Measurements from ENCODE around the gene GSTT4.
"Not testable (repeated sequence)": the region's sequence is repeated elsewhere in the genome, so short reads cannot be mapped to it uniquely, and the experiment has no call there.

GSTT4 gene

GRCh38 chr22:23986538-23987178 is 18.6 kb downstream of the GSTT4 start:
- DNase-seq (ENCODE audit: low spot score) = not testable (repeated sequence)

DNA sequence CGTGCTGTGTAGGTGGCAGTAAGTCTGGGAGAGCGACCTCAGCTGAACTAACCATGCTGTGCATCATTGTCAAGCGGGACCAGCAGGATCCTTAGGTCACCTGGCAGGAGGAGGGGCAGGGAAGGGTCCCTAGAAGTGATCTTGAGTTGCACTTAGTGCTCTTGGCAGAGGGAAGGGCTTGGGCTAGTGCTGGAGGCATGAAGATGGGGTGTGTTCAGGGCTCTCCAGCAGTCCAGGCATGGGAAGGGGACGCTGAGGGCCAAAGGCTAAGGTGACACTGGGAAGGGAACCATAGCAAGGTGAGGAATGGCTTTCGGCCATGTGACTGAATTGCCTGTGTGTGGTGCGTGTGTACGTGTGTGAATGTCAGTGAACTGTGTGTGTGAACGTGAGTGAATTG is 19.2 kb downstream of the GSTT4 start:
- not testable (repeated sequence) for DNase-seq (ENCODE audit: low spot score)

DNA sequence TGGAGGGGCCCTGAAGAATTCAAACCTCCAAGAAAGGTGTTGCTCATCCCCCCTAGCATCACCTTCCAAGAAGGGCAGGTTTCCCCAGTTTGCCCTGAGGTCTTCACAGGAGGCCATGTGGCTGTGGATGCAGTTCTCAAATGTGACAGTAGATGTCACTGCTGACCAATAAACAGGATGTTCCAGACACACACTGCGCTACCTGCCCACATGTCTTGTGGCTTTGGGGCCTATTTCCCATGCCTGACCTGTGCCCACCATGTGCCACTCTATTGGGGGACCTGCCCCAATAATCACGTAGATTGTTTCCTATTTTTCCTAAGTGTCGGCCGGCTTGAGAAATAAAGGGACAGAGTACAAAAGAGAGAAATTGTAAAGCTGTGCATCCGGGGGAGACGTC is 20.8 kb downstream of the GSTT4 start:
- DNase-seq (ENCODE audit: low spot score) = no peak

DNA sequence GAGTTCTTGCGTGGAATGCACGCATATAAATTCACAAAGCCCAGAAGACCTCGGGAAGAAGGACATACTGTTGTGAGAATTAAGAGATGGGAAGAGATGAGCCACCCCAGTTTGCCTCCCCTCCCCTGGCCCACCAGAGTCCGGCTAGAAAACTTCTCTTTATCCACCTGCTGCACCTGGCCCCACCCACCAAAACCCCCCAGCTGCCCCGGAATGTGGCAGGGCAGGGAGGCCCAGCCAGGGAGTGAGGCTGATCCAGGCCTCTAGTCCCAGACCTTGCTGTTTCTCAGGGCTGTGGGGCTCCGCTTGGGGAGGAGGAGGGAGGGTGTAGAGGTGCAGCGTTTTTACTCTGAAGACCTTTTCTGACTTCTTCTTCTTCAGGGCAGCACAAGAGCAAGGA is 24.7 kb downstream of the GSTT4 start:
- not testable (repeated sequence) for DNase-seq (ENCODE audit: low spot score)

- not testable (repeated sequence) for DNase-seq (ENCODE audit: low spot score)
Measured at GRCh38 chr22:23979557-23980240, 25.6 kb downstream of the GSTT4 start, which contains the start of gene GSTT2. TSS of gene GSTT2 (plus strand) at chr22:23980134.

- not testable (repeated sequence) for DNase-seq (ENCODE audit: low spot score)
Measured at GRCh38 chr22:23977304-23977703, 27.9 kb downstream of the GSTT4 start.

DNA sequence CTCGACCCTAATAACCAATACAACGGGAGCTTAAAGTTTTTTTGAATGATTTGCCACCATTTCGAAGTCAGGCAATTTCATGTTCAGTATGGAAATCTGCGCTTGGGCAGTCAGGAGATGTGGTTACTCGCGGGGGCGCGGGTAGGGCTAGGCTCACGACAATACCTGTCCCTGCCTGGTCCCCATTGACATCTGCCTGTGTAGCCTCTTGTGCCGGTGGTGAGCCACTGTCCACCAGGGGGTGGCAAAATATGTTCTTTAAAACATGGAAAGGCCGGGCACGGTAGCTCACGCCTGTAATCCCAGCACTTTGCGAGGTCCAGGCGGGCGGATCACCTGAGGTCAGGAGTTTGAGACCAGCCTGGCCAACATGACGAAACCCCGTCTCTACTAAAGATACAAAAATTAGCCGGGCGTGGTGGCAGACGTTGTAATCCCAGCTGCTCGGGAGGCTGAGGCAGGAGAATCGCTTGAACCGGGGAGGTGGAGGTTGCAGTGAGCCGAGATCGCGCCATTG is 30.4 kb downstream of the GSTT4 start:
- DNase-seq (ENCODE audit: low spot score) = not testable (repeated sequence)

- DNase-seq (ENCODE audit: low spot score) = not testable (repeated sequence)
Measured at GRCh38 chr22:23974345-23974744, 30.9 kb downstream of the GSTT4 start, which contains the start of gene DDT. TSS of gene DDT (minus strand) at chr22:23974441. CDS start at chr22:23974414, 27 bp downstream.

DNA sequence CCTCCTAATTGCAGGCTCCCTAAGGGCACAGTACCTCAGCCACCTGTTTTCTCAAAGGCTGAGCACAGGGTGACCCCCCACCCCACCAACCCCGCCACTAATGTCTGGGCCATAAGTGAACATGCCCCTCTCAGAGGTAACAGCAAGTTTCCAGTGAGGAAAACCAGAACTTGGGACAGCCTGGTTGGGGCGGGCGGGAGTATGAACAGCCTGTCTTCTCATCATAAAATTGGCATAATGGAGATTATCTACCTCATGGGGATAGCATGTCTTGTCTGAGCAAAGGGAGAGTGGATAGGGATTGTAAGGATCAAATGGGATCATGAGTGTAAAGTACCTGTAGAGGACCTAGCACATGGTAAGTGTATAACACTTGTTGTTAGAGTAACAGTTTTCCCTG is 33.3 kb downstream of the GSTT4 start:
- not testable (repeated sequence) for DNase-seq (ENCODE audit: low spot score)

DNA sequence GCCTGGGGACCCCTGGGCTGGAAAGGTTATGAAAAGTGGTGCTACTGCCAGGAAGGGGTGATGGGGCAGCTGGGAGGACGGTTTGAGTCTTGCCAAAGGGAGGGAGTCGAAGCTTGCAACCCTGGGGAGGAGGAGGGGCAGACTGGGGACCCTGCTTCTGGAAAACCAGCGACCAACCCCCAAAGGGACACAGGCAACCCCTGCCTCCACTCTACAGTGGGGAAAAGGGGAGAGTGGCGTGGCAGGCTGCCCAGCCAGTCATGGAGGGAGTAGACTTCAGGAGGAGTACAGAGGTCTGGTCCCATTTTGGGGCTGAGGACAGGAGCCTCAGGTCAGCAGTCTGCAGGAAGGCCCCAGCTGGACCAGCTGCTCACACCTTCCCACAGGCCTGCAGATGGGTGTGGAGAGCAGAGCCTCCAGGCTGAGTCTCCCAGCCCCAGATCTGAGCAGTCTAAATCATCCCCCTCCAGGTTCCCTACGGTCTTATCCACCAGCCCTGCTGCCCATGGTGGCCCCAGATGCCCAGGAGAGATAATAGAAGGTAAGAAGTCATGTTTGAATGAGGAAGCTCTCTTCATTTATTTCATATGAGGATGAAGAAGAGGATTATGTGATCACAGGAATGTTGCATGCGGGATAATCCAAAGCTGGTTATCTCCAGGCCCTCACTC is 34.3 kb downstream of the GSTT4 start:
- no peak for DNase-seq (ENCODE audit: low spot score)

DNA sequence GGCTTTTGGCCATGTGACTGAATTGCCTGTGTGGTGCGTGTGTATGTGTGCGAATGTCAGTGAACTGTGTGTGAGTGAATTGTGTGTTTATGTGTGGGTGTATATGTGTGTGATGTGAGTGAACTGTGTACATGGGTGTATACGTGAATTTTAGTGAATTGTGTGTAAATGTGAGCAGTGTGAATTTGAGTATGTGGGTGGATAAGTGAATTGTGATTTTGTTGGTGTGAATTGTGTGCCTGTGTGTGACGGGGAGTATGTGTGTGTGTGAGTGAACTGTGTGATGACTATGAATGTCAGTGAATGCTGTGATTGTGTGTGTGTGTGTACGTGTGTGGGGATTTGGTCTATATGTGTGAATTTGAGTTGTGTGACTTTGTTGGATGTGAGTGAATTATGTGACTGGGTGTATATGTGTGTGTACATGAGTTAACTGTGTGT is 35.0 kb downstream of the GSTT4 start:
- no peak for DNase-seq (ENCODE audit: low spot score)

DNA sequence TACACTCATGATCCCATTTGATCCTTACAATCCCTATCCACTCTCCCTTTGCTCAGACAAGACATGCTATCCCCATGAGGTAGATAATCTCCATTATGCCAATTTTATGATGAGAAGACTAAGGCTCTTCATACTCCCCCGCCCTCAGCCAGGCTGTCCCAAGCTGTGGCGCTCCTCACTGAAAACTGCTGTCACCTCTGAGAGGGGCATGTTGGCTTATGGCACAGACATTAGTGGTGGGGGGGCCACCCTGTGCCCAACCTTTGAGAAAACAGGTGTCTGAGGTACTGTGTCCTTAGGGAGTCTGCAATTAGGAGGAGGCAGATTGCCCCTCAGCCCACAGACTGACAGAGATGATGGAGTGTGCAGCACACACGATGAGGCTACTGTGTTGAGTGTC is 36.2 kb downstream of the GSTT4 start:
- no peak for DNase-seq (ENCODE audit: low spot score)

- not testable (repeated sequence) for DNase-seq (ENCODE audit: low spot score)
Measured at GRCh38 chr22:23966568-23966967, 38.7 kb downstream of the GSTT4 start, which contains the start of gene DDTL. TSS of gene DDTL (plus strand) at chr22:23966888. CDS start at chr22:23966915, 27 bp downstream.

GRCh38 chr22:23966094-23966493 is 39.2 kb downstream of the GSTT4 start:
- DNase-seq (ENCODE audit: low spot score) = not testable (repeated sequence)

- not testable (repeated sequence) for DNase-seq (ENCODE audit: low spot score)
Measured at GRCh38 chr22:23961084-23961771, 44.0 kb downstream of the GSTT4 start, which contains the start of gene GSTT2B. TSS of gene GSTT2B (minus strand) at chr22:23961195. CDS start at chr22:23961131, 64 bp downstream.

GRCh38 chr22:23956301-23956900 is 48.9 kb downstream of the GSTT4 start:
- DNase-seq (ENCODE audit: low spot score) = peak; percentile 21

DNA sequence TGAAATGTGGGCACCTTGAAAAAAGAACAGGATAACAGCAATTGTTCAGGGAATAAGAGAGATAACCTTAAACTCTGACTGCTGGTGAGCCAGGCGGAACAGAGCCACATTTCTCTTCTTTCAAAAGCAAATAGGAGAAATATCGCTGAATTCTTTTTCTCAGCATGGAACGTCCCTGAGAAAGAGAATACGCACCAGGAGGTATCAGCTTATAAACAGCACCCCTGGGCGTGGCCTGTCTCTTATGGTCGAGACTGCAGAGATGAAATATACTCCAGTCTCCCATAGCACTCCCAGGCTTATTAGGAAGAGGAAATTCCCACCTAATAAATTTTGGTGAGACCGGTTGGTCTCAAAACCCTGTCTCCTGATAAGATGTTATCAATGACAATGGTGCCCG is 49.4 kb downstream of the GSTT4 start:
- DNase-seq (ENCODE audit: low spot score) = not testable (repeated sequence)

- not testable (repeated sequence) for DNase-seq (ENCODE audit: low spot score)
Measured at GRCh38 chr22:23954991-23955305, 50.3 kb downstream of the GSTT4 start.

DNA sequence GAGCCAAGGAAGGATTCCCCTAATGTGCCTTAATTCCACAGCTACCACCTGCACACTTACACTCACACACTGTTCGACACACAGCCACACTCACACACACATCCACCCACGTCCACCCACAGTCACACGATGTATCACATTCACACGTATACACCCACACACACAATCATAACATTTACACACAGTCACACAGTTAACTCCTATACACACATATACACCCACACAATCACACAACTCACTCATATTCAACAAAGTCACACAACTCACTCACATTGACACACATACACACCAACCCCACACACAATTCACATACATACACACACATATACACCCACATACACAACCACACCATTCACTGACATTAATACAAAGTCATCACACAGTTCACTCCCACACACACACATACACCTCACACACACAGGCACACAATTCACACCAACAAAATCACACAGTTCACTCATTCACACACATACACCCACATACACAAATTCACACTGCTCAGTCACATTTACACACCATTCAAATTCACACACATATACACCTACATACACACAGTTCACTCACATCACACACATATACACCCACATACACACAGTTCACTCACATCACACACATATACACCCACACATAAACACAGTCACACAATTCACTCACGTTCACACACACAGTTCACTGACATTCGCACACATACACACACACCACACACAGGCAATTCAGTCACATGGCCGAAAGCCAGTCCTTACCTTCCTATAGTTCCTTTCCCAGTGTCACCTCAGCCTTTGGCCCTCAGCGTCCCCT is 50.9 kb downstream of the GSTT4 start:
- not testable (repeated sequence) for DNase-seq (ENCODE audit: low spot score)

DNA sequence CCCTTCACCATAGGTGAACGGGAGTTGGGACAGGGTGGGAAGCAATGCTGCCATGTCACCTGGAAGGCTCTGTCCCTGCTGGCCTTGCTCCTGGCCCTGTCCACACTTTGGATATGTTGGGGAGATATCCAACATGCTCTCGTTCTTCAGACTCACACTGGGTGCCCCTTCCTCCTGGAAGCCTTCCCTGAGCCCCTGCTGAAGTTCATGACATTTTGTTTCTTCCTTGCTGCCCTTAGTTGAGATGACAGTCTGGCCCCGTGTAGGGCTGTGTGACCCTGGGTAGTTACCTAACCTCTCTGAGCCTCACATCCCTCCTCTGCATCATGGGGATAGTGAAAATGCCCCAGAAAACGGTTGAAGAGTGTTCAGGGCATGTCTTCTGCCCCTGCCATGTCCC is 51.8 kb downstream of the GSTT4 start:
- DNase-seq (ENCODE audit: low spot score) = not testable (repeated sequence)

Measured in SW480 (cell line).